GM18907 (cell line): ENCODE measurements around the gene CYP3A7.
"Not testable (repeated sequence)": the region's sequence is repeated elsewhere in the genome, so short reads cannot be mapped to it uniquely, and the experiment has no call there.

Source experiments
- ATAC-seq: cut with Tn5 transposase; IDR thresholded peaks from one replicate; pipeline ENCODE4 v1.9.1; 2021; ENCODE audit warnings: mild to moderate bottlenecking, moderate library complexity; ENCODE audit not compliant: unreplicated experiment

The CYP3A7 gene

DNA sequence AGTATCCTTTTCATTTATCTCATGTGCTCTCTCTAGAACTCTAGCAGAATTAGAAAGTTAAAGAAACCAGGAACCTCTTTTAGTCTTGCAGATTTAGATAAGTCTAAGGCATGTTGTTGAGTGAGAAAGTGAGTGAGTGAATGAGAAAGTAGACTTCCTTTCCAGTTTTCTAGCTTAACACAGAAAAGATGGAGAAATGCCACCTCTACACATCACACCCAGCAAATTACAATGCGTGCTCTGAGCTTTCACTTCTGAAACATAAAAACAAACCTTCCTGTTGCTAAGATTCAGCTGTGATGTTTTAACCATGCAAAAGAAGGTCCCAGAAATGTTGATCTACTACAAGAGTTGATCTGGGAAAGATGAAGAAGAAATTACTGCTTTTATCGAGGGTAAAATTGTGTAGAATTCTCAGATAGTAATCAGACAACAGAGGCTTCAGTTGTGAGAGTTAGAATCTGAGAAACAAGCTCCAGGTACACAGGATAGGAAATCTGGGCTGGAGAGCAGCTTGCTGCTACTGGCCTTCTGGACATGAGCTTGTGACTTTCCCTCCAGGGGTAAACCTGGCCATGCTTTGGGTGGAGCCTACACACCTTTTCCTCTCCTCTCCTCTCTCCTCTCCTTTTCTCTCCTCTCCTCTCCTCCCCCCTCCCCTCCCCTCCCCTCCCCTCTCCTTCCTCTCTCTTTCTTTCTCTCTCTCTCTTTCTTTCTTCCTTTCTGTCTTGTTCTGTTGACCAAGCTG is 59.8 kb downstream of the CYP3A7 start:
- no peak for ATAC-seq

GRCh38 chr7:99672573-99672972 is 62.4 kb downstream of the CYP3A7 start:
- ATAC-seq = no peak

DNA sequence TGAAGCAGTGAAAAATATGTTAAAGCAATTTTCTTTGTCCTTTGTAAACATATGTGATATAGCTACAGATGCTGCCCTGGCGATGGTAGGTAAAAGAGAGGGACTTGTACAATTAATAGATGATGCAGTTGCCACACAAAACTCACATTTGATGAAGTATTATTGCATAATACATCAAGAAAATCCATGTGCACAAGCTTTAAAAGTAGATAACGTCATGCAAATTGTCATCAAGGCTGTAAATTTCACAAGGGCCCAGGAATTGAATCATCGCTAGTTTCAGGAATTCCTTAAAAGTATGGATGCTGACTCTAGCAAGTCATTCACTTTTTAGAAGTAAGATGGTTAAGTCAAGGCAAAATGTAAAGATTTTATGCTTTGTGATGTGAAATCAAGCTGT is 65.2 kb downstream of the CYP3A7 start:
- no peak for ATAC-seq

DNA sequence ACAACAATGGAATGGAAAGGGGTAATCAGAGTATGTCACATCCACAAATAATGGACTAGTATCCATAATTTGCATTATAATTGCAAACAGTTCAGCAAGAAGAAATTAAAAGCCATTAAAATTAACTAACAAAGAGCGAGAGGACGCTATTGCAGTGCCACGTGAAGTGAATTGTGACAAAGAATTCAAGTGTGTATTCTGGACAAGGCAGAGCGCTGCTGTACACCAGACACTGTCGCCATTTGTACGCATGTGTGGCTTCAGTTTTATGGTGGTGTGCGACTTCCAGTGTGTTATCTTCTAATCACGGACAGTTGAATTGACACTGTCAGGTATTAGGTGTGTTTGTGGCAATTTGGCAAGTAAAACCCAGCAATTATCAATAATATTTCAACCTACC is 66.5 kb downstream of the CYP3A7 start:
- no peak for ATAC-seq

DNA sequence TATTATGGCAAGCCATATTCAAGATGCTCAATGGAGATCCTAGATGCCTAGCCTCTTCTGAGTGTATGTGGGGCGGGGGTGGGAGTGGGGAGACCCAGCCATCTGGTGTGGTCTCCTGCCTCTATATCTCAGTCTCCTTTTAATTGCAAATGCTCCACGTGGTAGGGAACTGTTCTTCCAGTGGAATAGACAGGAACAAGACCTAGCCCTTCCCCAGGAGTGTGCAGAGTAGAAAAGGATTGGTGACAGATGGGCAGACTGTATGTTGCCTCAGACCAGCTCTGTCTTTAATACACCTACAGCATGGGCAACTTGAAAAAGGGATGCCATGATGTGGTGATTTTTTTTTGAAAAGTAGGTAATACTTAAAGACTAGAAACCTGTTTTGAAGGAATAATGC is 67.8 kb downstream of the CYP3A7 start:
- ATAC-seq = no peak

DNA sequence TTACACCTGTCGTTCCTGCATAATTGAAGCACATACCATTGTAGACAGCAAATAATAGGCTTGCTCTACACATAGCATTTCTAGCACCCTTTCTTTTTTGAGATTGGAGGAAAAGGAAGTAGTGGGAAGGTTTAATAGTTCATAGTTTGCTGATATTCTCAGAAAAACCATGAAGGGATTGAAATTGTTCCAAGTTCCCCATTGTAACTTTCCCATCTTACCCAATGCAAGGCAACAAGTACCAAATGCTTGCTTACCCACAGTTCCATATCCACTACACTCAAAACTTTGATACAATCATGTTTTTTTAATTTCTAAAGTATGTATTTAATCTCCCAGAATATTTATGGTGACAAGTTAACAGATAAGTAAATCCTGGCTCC is 69.0 kb downstream of the CYP3A7 start:
- ATAC-seq = no peak

GRCh38 chr7:99665312-99666012 is 69.5 kb downstream of the CYP3A7 start:
- no peak for ATAC-seq

DNA sequence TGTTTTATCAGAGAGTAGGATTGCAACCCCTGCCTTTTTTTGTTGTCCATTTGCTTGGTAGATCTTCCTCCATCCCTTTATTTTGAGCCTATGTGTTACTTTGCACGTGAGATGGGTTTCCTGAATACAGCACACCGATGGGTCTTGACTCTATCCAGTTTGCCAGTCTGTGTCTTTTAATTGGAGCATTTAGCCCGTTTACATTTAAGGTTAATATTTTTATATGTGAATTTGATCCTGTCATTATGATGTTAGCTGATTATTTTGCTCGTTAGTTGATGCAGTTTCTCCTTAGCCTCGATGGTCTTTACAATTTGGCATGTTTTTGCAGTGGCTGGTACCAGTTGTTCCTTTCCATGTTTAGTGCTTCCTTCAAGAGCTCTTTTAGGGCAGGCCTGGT is 77.1 kb downstream of the CYP3A7 start:
- not testable (repeated sequence) for ATAC-seq
